Measurements from ENCODE around the gene KIAA1217.

KIAA1217 gene

GRCh38 chr10:24556126-24556749, 347.3 kb downstream of the KIAA1217 start:
- H3K4me1 ChIP-seq (ENCODE audit: control insufficient read depth, insufficient read depth, low read length), result peaks cover 4% of the 10 kb centered on the region
- H3K27ac ChIP-seq (ENCODE audit: extremely low read depth, low read depth, low read length), result no peak overlapping the region
- CTCF ChIA-PET, result interaction anchor here (0.6 to 1.5 kb wide), 10 partner anchors 14 to 900 kb away, joined by 3 to 4 read pairs (median 3); no protein-coding TSS in a partner anchor
- no peaks in the 10 kb centered on the region for H3K9me3 ChIP-seq (ENCODE audit: control insufficient read depth, insufficient read depth, low read depth, low read length)
- POLR2A ChIA-PET, result no interaction called here
- TF ChIP-seq ZFP41 (tag by site-specific recombination; IDR thresholded peaks at IDR 0.05; ENCODE audit: borderline replicate concordance), result no peak
- TF ChIP-seq ZNF223 (tag by site-specific recombination; IDR thresholded peaks at IDR 0.05), result no peak
- TF ChIP-seq ZBTB26 (tag by site-specific recombination; optimal IDR thresholded peaks at IDR 0.05), result no peak
- TF ChIP-seq ZNF600 (tag by site-specific recombination; IDR thresholded peaks at IDR 0.05), result no peak
- TF ChIP-seq ZNF2 (tag by site-specific recombination; IDR thresholded peaks at IDR 0.05), result no peak
- no peak for TF ChIP-seq ZNF350 (tag by site-specific recombination; IDR thresholded peaks at IDR 0.05)
- no peak for TF ChIP-seq SCRT1 (tag by site-specific recombination; IDR thresholded peaks at IDR 0.05; ENCODE audit: borderline replicate concordance)
- TF ChIP-seq ZNF302 (tag by site-specific recombination; IDR thresholded peaks at IDR 0.05; ENCODE audit: low read depth), result no peak
- no peak for TF ChIP-seq ZBTB7A (tag by site-specific recombination; IDR thresholded peaks at IDR 0.05; ENCODE audit: low read depth)
- H3K4me3 ChIP-seq (ENCODE audit: low read depth, low read length), result no peak overlapping the region
- no peaks in the 10 kb centered on the region for H3K36me3 ChIP-seq (ENCODE audit: control insufficient read depth in 2 of 2, insufficient read depth in 1 of 2, low read length in 2 of 2)

- H3K4me1 ChIP-seq (ENCODE audit: control insufficient read depth, insufficient read depth, low read length), result peaks cover 8% of the 10 kb centered on the region
These were observed 348.1 kb downstream of the KIAA1217 start for GRCh38 chr10:24556750-24557742.

More at GRCh38 chr10:24556750-24557742, 348.1 kb downstream of the KIAA1217 start:
- Histone ChIP-seq H3K36me3 (ENCODE audit: control insufficient read depth in 2 of 2, insufficient read depth in 1 of 2, low read length in 2 of 2) (no peaks in the 10 kb centered on the region), H3K9me3 (ENCODE audit: control insufficient read depth, insufficient read depth, low read depth, low read length) (no peaks in the 10 kb centered on the region), H3K4me3 (ENCODE audit: low read depth, low read length) (no peak overlapping the region), H3K27ac (ENCODE audit: extremely low read depth, low read depth, low read length) (no peak overlapping the region)
- TF ChIP-seq MYNN (tag by site-specific recombination; IDR thresholded peaks at IDR 0.05; ENCODE audit: borderline replicate concordance), result no peak
- peak; percentile 73 for TF ChIP-seq ZNF664 (tag by site-specific recombination; IDR thresholded peaks at IDR 0.05)
- TF ChIP-seq, protein P1, sequence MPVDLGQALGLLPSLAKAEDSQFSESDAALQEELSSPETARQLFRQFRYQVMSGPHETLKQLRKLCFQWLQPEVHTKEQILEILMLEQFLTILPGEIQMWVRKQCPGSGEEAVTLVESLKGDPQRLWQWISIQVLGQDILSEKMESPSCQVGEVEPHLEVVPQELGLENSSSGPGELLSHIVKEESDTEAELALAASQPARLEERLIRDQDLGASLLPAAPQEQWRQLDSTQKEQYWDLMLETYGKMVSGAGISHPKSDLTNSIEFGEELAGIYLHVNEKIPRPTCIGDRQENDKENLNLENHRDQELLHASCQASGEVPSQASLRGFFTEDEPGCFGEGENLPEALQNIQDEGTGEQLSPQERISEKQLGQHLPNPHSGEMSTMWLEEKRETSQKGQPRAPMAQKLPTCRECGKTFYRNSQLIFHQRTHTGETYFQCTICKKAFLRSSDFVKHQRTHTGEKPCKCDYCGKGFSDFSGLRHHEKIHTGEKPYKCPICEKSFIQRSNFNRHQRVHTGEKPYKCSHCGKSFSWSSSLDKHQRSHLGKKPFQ (tag by site-specific recombination; IDR thresholded peaks at IDR 0.05), result peak; percentile 83
- no peak for TF ChIP-seq ZNF518A (tag by site-specific recombination; conservative IDR thresholded peaks at IDR 0.05; ENCODE audit: low read depth)
- no peak for TF ChIP-seq ZNF510 (tag by site-specific recombination; IDR thresholded peaks at IDR 0.05; ENCODE audit: insufficient replicate concordance)
- no peak for TF ChIP-seq ZNF768 (tag by site-specific recombination; IDR thresholded peaks at IDR 0.05)
- TF ChIP-seq ZFP37 (tag by site-specific recombination; IDR thresholded peaks at IDR 0.05), result no peak
- TF ChIP-seq, protein P2, sequence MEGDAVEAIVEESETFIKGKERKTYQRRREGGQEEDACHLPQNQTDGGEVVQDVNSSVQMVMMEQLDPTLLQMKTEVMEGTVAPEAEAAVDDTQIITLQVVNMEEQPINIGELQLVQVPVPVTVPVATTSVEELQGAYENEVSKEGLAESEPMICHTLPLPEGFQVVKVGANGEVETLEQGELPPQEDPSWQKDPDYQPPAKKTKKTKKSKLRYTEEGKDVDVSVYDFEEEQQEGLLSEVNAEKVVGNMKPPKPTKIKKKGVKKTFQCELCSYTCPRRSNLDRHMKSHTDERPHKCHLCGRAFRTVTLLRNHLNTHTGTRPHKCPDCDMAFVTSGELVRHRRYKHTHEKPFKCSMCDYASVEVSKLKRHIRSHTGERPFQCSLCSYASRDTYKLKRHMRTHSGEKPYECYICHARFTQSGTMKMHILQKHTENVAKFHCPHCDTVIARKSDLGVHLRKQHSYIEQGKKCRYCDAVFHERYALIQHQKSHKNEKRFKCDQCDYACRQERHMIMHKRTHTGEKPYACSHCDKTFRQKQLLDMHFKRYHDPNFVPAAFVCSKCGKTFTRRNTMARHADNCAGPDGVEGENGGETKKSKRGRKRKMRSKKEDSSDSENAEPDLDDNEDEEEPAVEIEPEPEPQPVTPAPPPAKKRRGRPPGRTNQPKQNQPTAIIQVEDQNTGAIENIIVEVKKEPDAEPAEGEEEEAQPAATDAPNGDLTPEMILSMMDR (tag by site-specific recombination; IDR thresholded peaks at IDR 0.05), result peak; percentile 18; the same call in 1 of the 2 replicates
- TF ChIP-seq ZNF654 (tag by site-specific recombination; IDR thresholded peaks at IDR 0.05; ENCODE audit: low read depth), result peak; percentile 83
- 0 out of 2 replicates have a peak, but pooled peaks have one; percentile 12 for TF ChIP-seq EGR2 (tag by site-specific recombination; IDR thresholded peaks at IDR 0.05; ENCODE audit: low read depth)
- TF ChIP-seq ZNF366 (tag by site-specific recombination; conservative IDR thresholded peaks at IDR 0.05), result no peak
- TF ChIP-seq, protein P3, sequence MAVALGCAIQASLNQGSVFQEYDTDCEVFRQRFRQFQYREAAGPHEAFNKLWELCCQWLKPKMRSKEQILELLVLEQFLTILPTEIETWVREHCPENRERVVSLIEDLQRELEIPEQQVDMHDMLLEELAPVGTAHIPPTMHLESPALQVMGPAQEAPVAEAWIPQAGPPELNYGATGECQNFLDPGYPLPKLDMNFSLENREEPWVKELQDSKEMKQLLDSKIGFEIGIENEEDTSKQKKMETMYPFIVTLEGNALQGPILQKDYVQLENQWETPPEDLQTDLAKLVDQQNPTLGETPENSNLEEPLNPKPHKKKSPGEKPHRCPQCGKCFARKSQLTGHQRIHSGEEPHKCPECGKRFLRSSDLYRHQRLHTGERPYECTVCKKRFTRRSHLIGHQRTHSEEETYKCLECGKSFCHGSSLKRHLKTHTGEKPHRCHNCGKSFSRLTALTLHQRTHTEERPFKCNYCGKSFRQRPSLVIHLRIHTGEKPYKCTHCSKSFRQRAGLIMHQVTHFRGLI (tag by site-specific recombination; IDR thresholded peaks at IDR 0.05), result no peak
- ChIA-PET CTCF (interaction anchor here (0.6 to 2.9 kb wide), 32 partner anchors 9 to 1633 kb away, joined by 3 to 23 read pairs (median 3); no protein-coding TSS in a partner anchor), POLR2A (no interaction called here)
